Smooth muscle cell (in vitro differentiated cells): Measurements from ENCODE around the gene TYMS. TPM values are rescaled to one million over a fixed set of nuclear protein-coding genes. Genes with fewer than 3 reads are reported as not detected.

Source experiments
- DNase-seq: peaks from one replicate; lab custom pipeline; 2025; ENCODE audit not compliant: unreplicated experiment; lab: John Stamatoyannopoulos, UW
- H2AFZ ChIP-seq: fragments of 200-600 bp; sonication (generic); 2 replicates; pipeline ENCODE4 v1.6.0; 2016; ENCODE audit warnings: antibody characterized with exemption, low read depth, mild to moderate bottlenecking
- H3F3A ChIP-seq: fragments of 200-600 bp; sonication (generic); 2 replicates; pipeline ENCODE4 v1.6.0; 2017; ENCODE audit warnings: antibody characterized with exemption, low read depth
- H3K27ac ChIP-seq: fragments of 200-600 bp; sonication (generic); 2 replicates; pipeline ENCODE4 v1.5.1; 2016; ENCODE audit warnings: low read depth, mild to moderate bottlenecking
- H3K27me3 ChIP-seq: fragments of 200-600 bp; sonication (generic); 2 replicates; pipeline ENCODE4 v1.6.1; 2016; ENCODE audit warnings: low read depth, mild to moderate bottlenecking
- H3K36me3 ChIP-seq: fragments of 200-600 bp; sonication (generic); 2 replicates; pipeline ENCODE4 v1.5.1; 2016; ENCODE audit warnings: low read depth
- H3K4me1 ChIP-seq: fragments of 200-600 bp; sonication (generic); 2 replicates; pipeline ENCODE4 v1.5.1; 2016; ENCODE audit warnings: low read depth
- H3K4me2 ChIP-seq: fragments of 200-600 bp; sonication (generic); 2 replicates; pipeline ENCODE4 v1.6.0; 2016; ENCODE audit warnings: mild to moderate bottlenecking
- H3K4me3 ChIP-seq: fragments of 200-600 bp; sonication (generic); 2 replicates; pipeline ENCODE4 v1.5.1; 2016; ENCODE audit warnings: mild to moderate bottlenecking
- H3K79me2 ChIP-seq: fragments of 200-600 bp; sonication (generic); 2 replicates; pipeline ENCODE4 v1.6.0; 2016; ENCODE audit warnings: low read depth, mild to moderate bottlenecking
- H3K9ac ChIP-seq: fragments of 200-600 bp; sonication (generic); 2 replicates; pipeline ENCODE4 v1.6.0; 2016; ENCODE audit warnings: low read depth
- H3K9me3 ChIP-seq: fragments of 200-600 bp; sonication (generic); replicated peaks from 2 replicates; pipeline ENCODE4 v1.5.1; 2016; ENCODE audit warnings: low read depth
- H4K20me1 ChIP-seq: fragments of 200-600 bp; sonication (generic); 2 replicates; pipeline ENCODE4 v1.6.0; 2016; ENCODE audit warnings: low read depth
- CTCF ChIP-seq: fragments of 200-600 bp; sonication (generic); IDR thresholded peaks from 2 replicates; pipeline ENCODE4 v1.5.1; 2017; ENCODE audit warnings: borderline replicate concordance, mild to moderate bottlenecking, antibody characterized with exemption; ENCODE audit not compliant: insufficient read depth, poor library complexity, severe bottlenecking
- WGBS: methylation state at CpG from one replicate; pipeline ENCODE4 v1.1.7; 2016; ENCODE audit warnings: low lambda C conversion rate; 5-methylcytosine and 5-hydroxymethylcytosine counted together
- polyA plus RNA-seq: library from polyadenylated mRNA; unstranded; fragments of >200 nt; fragmentation: Nextera tagmentation; extraction: Ambion mirVana; gene quantifications from 2 replicates; pipeline ENCODE4 v1.2.1, GENCODE V29; 2016
- total RNA-seq: library from RNA; depleted of rRNA; stranded (reverse); fragments of >200 nt; gene quantifications from 2 replicates; pipeline ENCODE4 v1.2.3, GENCODE V29; 2014

TYMS gene
- total and polyA plus RNA-seq, 2 experiments from 2014 or later, result 29.1 to 85.3 TPM

- Histone ChIP-seq H3K4me1 (no peaks in the 10 kb centered on the region), H3K9me3 (no peaks in the 10 kb centered on the region), H3K36me3 (no peaks in the 10 kb centered on the region), H4K20me1 (no peaks in the 10 kb centered on the region), H3K27me3 (no peaks in the 10 kb centered on the region), H3K79me2 (no peaks in the 10 kb centered on the region), H2AFZ (no peak overlapping the region), H3K4me2 (no peak overlapping the region), H3F3A (no peaks in the 10 kb centered on the region), H3K27ac (no peak overlapping the region), H3K4me3 (no peak overlapping the region), H3K9ac (no peak overlapping the region)
- DNase-seq, result no peak
- WGBS, result 94% methylated on average over 5 of the region's 5 CpGs
- TF ChIP-seq CTCF, result no peak
Observed at GRCh38 chr18:676069-676468, 18.6 kb downstream of the TYMS start.

- DNase-seq, result no peak
- H4K20me1 ChIP-seq, result no peaks in the 10 kb centered on the region
- H3K9me3 ChIP-seq, result no peaks in the 10 kb centered on the region
- no peaks in the 10 kb centered on the region for H3F3A ChIP-seq
- H3K9ac ChIP-seq, result no peak overlapping the region
- no peak overlapping the region for H2AFZ ChIP-seq
- H3K4me1 ChIP-seq, result no peaks in the 10 kb centered on the region
- no peak overlapping the region for H3K27ac ChIP-seq
- no peak for TF ChIP-seq CTCF
- no peaks in the 10 kb centered on the region for H3K36me3 ChIP-seq
- no peak overlapping the region for H3K4me2 ChIP-seq
- H3K4me3 ChIP-seq, result no peak overlapping the region
- WGBS, result 94% methylated on average over 3 of the region's 3 CpGs
- H3K27me3 ChIP-seq, result no peaks in the 10 kb centered on the region
- H3K79me2 ChIP-seq, result no peaks in the 10 kb centered on the region
Observed at GRCh38 chr18:676736-677135, 19.3 kb downstream of the TYMS start.

- no peak overlapping the region for H3K27ac ChIP-seq
- no peak for DNase-seq
- no peaks in the 10 kb centered on the region for H3K9me3 ChIP-seq
- no peak overlapping the region for H3K4me3 ChIP-seq
- H4K20me1 ChIP-seq, result no peaks in the 10 kb centered on the region
- no peak overlapping the region for H3K4me2 ChIP-seq
- no peak for TF ChIP-seq CTCF
- H3F3A ChIP-seq, result no peaks in the 10 kb centered on the region
- H2AFZ ChIP-seq, result no peak overlapping the region
- no peaks in the 10 kb centered on the region for H3K4me1 ChIP-seq
- H3K9ac ChIP-seq, result no peak overlapping the region
- no peaks in the 10 kb centered on the region for H3K27me3 ChIP-seq
- H3K79me2 ChIP-seq, result no peaks in the 10 kb centered on the region
- H3K36me3 ChIP-seq, result no peaks in the 10 kb centered on the region
- 66% methylated on average over 4 of the region's 4 CpGs for WGBS
Observed at GRCh38 chr18:677145-677544, 19.7 kb downstream of the TYMS start.

- TF ChIP-seq CTCF, result no peak
- H3K4me2 ChIP-seq, result no peak overlapping the region
- no peaks in the 10 kb centered on the region for H3K4me1 ChIP-seq
- DNase-seq, result no peak
- H3F3A ChIP-seq, result no peaks in the 10 kb centered on the region
- H3K36me3 ChIP-seq, result no peaks in the 10 kb centered on the region
- no peak overlapping the region for H2AFZ ChIP-seq
- H3K9me3 ChIP-seq, result no peaks in the 10 kb centered on the region
- H3K4me3 ChIP-seq, result no peak overlapping the region
- H3K27me3 ChIP-seq, result no peaks in the 10 kb centered on the region
- no peaks in the 10 kb centered on the region for H3K79me2 ChIP-seq
- H4K20me1 ChIP-seq, result no peaks in the 10 kb centered on the region
- 79% methylated on average over 14 of the region's 14 CpGs for WGBS
- H3K27ac ChIP-seq, result no peak overlapping the region
- H3K9ac ChIP-seq, result no peak overlapping the region
Observed at GRCh38 chr18:677951-678381, 20.5 kb downstream of the TYMS start.
